HEK293 (cell line): ENCODE measurements around the gene EBF3.

Experiments used
- CTCF ChIA-PET: fragments of 350-600 bp; formaldehyde crosslinking; extraction: SDS; loops from one replicate; lab custom pipeline; 2021; ENCODE audit warnings: antibody characterized with exemption; lab: Yijun Ruan, JAX
- POLR2A ChIA-PET: fragments of 300-600 bp; formaldehyde crosslinking; extraction: SDS; loops from one replicate; lab custom pipeline; 2020; ENCODE audit warnings: antibody characterized with exemption, inconsistent platforms; lab: Yijun Ruan, JAX
- H3K27ac ChIP-seq: fragments of 200-500 bp; sonication (Bioruptor generic); 2 replicates; pipeline ENCODE4 v1.5.1; 2014; ENCODE audit warnings: low read depth, low read length, control low read depth, inconsistent platforms; ENCODE audit errors: extremely low read depth
- H3K36me3 ChIP-seq, 2 experiments: fragments of 200-500 bp in 1 of 2; sonication (Bioruptor generic) in 1 of 2; 1 replicate in 1 of 2; 2 replicates in 1 of 2; pipeline ENCODE4 v1.5.1; 2014 to 2017; ENCODE audit warnings: inconsistent platforms in 2 of 2, low read length in 2 of 2; ENCODE audit not compliant: control insufficient read depth in 2 of 2, insufficient read depth in 1 of 2
- H3K4me1 ChIP-seq: fragments of 200-500 bp; sonication (Bioruptor generic); 2 replicates; pipeline ENCODE4 v1.5.1; 2014; ENCODE audit warnings: mild to moderate bottlenecking, low read length, inconsistent platforms; ENCODE audit not compliant: control insufficient read depth, insufficient read depth
- H3K4me3 ChIP-seq: 2 replicates; pipeline ENCODE4 v1.5.1; 2011; ENCODE audit warnings: low read depth, mild to moderate bottlenecking, control low read depth, low read length, moderate library complexity
- H3K9me3 ChIP-seq: fragments of 200-500 bp; sonication (Bioruptor generic); 2 replicates; pipeline ENCODE4 v1.5.1; 2014; ENCODE audit warnings: low read depth, low read length, inconsistent platforms; ENCODE audit not compliant: control insufficient read depth, insufficient read depth
- ATF2 ChIP-seq: fragments of 450-650 bp; formaldehyde crosslinking; IDR thresholded peaks from 2 replicates; pipeline ENCODE4 v1.5.1; 2016; ENCODE audit warnings: missing biosample characterization, missing genetic modification characterization, low read depth
- KLF10 ChIP-seq: fragments of 450-650 bp; IDR thresholded peaks from 2 replicates; pipeline ENCODE4 v1.5.1; 2018; ENCODE audit warnings: missing biosample characterization, mild to moderate bottlenecking, missing genetic modification characterization
- PRDM1 ChIP-seq: fragments of 450-650 bp; formaldehyde crosslinking; IDR thresholded peaks from 2 replicates; pipeline ENCODE4; 2016; ENCODE audit warnings: missing biosample characterization, missing genetic modification characterization
- YY2 ChIP-seq: fragments of 450-650 bp; formaldehyde crosslinking; IDR thresholded peaks from 2 replicates; pipeline ENCODE4 v1.5.1; 2016; ENCODE audit warnings: missing biosample characterization, missing genetic modification characterization
- ZEB2 ChIP-seq: fragments of 450-650 bp; formaldehyde crosslinking; IDR thresholded peaks from 2 replicates; pipeline ENCODE4 v1.5.1; 2016; ENCODE audit warnings: missing biosample characterization, missing genetic modification characterization
- ZFHX2 ChIP-seq: fragments of 450-650 bp; formaldehyde crosslinking; conservative IDR thresholded peaks from 2 replicates; pipeline ENCODE4 v1.5.1; 2016; ENCODE audit warnings: missing biosample characterization, missing genetic modification characterization
- ZNF26 ChIP-seq: fragments of 450-650 bp; formaldehyde crosslinking; IDR thresholded peaks from 2 replicates; pipeline ENCODE4 v1.5.1; 2016; ENCODE audit warnings: missing biosample characterization, missing genetic modification characterization
- ZNF266 ChIP-seq: fragments of 450-650 bp; formaldehyde crosslinking; IDR thresholded peaks from 2 replicates; pipeline ENCODE4 v1.5.1; 2016; ENCODE audit warnings: missing biosample characterization, missing genetic modification characterization, low read depth
- ZNF473 ChIP-seq: fragments of 450-650 bp; formaldehyde crosslinking; IDR thresholded peaks from 2 replicates; pipeline ENCODE4 v1.5.1; 2017; ENCODE audit warnings: missing biosample characterization, missing genetic modification characterization
- ZNF510 ChIP-seq: fragments of 450-650 bp; formaldehyde crosslinking; IDR thresholded peaks from 2 replicates; pipeline ENCODE4 v1.5.1; 2018; ENCODE audit warnings: mild to moderate bottlenecking, missing genetic modification characterization, missing biosample characterization; ENCODE audit not compliant: insufficient replicate concordance
- ZNF544 ChIP-seq: fragments of 450-650 bp; formaldehyde crosslinking; IDR thresholded peaks from 2 replicates; pipeline ENCODE4 v1.5.0; 2017; ENCODE audit warnings: missing biosample characterization, missing genetic modification characterization
- ZNF677 ChIP-seq: fragments of 450-650 bp; IDR thresholded peaks from 2 replicates; pipeline ENCODE4 v1.5.0; 2018; ENCODE audit warnings: missing biosample characterization, mild to moderate bottlenecking, missing genetic modification characterization, moderate library complexity
- ZNF768 ChIP-seq: fragments of 450-650 bp; formaldehyde crosslinking; IDR thresholded peaks from 2 replicates; pipeline ENCODE4 v1.5.1; 2018; ENCODE audit warnings: missing biosample characterization, mild to moderate bottlenecking, missing genetic modification characterization
- TF ChIP-seq, protein P1 (sequence below): fragments of 450-650 bp; formaldehyde crosslinking; IDR thresholded peaks from 2 replicates; pipeline ENCODE4 v1.5.1; 2016; ENCODE audit warnings: missing biosample characterization, missing genetic modification characterization
- TF ChIP-seq, protein P2 (sequence below): fragments of 450-650 bp; formaldehyde crosslinking; conservative IDR thresholded peaks from 2 replicates; pipeline ENCODE4 v1.5.1; 2016; ENCODE audit warnings: low read depth, missing biosample characterization, missing genetic modification characterization

Gene EBF3

DNA sequence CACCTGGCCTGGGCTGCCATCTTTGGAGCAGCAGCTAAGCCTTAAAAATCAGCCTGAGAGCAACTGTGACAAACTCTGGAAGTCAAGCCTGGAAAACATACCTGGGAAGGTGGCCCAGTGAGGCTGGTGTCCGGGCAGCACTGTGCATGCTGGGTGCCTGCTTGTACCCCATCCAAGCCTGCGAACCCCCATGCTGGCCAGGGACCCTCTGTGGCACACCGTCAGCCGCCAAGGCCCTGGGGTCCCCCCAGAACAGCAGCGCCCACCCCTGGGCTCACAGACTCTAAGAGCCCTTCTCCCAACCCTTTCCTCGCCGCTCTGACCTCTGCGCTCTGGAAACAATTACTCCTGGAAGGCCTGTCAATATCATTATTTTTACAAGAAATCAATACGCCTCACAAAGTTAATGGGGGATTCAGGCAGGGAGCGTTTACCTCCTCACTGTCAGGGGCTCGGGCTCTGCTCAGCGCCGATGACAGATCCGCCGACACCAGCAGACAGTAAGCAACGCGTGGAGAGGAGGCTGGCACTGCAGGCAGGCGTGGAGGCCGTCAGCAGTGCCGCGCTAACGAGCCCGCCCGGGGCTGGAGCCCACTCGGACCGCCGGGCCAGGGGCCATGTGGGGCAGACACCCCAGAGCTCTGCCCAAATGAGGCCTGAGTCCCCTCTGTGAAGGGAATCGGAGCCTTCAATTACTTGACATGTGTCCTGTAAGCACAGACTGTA, 54.4 kb downstream of the EBF3 start:
- TF ChIP-seq ZFHX2 (no peak), ZNF473 (no peak), ATF2 (tag by site-specific recombination) (no peak), ZNF677 (no peak), ZNF266 (tag by site-specific recombination) (no peak), ZNF768 (tag by site-specific recombination) (no peak), ZNF26 (tag by site-specific recombination) (no peak), YY2 (no peak), KLF10 (tag by site-specific recombination) (no peak), ZNF510 (no peak), PRDM1 (tag by site-specific recombination) (no peak), ZEB2 (tag by site-specific recombination) (no peak), ZNF544 (no peak)
- TF ChIP-seq, protein P1, sequence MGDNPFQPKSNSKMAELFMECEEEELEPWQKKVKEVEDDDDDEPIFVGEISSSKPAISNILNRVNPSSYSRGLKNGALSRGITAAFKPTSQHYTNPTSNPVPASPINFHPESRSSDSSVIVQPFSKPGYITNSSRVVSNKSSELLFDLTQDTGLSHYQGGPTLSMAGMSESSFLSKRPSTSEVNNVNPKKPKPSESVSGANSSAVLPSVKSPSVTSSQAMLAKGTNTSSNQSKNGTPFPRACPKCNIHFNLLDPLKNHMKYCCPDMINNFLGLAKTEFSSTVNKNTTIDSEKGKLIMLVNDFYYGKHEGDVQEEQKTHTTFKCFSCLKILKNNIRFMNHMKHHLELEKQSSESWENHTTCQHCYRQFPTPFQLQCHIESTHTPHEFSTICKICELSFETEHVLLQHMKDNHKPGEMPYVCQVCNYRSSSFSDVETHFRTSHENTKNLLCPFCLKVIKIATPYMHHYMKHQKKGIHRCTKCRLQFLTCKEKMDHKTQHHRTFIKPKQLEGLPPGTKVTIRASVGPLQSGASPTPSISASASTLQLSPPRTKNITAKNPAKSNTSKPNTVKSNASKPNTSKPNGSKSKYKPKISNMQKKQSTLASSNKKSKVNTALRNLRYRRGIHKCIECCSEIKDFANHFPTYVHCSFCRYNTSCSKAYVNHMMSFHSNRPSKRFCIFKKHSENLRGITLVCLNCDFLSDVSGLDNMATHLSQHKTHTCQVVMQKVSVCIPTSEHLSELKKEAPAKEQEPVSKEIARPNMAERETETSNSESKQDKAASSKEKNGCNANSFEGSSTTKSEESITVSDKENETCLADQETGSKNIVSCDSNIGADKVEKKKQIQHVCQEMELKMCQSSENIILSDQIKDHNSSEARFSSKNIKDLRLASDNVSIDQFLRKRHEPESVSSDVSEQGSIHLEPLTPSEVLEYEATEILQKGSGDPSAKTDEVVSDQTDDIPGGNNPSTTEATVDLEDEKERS = no peak
- TF ChIP-seq, protein P2, sequence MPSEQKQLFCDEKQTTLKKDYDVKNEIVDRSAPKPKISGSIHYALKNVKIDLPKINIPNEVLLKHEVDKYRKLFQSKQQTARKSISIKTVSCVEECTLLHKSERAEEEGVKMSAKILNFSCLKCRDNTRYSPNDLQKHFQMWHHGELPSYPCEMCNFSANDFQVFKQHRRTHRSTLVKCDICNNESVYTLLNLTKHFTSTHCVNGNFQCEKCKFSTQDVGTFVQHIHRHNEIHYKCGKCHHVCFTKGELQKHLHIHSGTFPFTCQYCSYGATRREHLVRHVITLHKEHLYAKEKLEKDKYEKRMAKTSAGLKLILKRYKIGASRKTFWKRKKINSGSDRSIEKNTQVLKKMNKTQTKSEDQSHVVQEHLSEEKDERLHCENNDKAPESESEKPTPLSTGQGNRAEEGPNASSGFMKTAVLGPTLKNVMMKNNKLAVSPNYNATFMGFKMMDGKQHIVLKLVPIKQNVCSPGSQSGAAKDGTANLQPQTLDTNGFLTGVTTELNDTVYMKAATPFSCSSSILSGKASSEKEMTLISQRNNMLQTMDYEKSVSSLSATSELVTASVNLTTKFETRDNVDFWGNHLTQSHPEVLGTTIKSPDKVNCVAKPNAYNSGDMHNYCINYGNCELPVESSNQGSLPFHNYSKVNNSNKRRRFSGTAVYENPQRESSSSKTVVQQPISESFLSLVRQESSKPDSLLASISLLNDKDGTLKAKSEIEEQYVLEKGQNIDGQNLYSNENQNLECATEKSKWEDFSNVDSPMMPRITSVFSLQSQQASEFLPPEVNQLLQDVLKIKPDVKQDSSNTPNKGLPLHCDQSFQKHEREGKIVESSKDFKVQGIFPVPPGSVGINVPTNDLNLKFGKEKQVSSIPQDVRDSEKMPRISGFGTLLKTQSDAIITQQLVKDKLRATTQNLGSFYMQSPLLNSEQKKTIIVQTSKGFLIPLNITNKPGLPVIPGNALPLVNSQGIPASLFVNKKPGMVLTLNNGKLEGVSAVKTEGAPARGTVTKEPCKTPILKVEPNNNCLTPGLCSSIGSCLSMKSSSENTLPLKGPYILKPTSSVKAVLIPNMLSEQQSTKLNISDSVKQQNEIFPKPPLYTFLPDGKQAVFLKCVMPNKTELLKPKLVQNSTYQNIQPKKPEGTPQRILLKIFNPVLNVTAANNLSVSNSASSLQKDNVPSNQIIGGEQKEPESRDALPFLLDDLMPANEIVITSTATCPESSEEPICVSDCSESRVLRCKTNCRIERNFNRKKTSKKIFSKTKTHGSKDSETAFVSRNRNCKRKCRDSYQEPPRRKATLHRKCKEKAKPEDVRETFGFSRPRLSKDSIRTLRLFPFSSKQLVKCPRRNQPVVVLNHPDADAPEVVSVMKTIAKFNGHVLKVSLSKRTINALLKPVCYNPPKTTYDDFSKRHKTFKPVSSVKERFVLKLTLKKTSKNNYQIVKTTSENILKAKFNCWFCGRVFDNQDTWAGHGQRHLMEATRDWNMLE (tag by site-specific recombination) = no peak
- ChIA-PET CTCF (no interaction called here), POLR2A (no interaction called here)
- Histone ChIP-seq H3K4me1 (peaks cover 18% of the 10 kb centered on the region), H3K27ac (no peak overlapping the region), H3K4me3 (no peak overlapping the region), H3K9me3 (no peaks in the 10 kb centered on the region), H3K36me3 (no peaks in the 10 kb centered on the region)
